ENCODE measurements around the gene PPP1R37.

The PPP1R37 gene

DNA sequence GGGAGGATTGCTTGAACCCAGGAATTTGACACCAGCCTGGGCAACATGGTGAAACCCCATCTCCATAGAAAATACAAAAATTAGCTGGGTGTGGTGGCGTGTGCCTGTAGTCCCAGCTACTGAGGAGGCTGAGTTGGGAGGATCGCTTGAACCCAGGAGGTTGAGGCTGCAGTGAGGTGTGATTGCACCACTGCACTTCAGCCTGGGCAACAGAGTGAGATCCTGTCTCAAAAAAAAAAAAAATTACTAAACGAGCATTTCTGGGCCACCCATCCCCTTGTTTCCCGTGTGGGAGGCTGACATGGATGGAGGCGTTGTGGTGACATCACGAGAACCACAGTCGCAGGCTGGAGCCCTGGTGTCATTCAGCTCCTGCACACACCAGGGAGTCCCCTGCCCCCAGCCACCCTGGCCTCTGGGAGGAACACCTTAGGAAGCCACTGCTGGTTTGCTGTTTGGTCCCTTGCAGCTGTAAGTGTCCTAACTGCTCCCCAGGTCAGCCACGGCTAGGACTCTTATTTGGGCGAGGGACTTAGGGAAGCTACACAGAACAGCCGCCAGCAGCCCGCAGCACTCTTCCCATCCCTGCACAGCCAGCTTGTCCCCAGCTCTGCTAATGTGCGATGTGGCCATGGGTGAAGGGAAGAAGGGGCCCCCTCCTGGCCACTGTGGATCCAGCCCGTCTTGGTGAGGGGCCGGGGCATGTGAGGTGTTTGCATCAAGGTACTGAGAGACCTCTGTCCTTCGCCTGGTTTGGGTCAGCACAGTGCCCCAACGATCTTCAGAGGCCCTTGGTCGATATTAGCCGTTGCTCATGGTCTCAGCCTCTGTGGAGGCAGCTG lies 55.1 kb downstream of the PPP1R37 start:
- TF ChIP-seq, protein P1, sequence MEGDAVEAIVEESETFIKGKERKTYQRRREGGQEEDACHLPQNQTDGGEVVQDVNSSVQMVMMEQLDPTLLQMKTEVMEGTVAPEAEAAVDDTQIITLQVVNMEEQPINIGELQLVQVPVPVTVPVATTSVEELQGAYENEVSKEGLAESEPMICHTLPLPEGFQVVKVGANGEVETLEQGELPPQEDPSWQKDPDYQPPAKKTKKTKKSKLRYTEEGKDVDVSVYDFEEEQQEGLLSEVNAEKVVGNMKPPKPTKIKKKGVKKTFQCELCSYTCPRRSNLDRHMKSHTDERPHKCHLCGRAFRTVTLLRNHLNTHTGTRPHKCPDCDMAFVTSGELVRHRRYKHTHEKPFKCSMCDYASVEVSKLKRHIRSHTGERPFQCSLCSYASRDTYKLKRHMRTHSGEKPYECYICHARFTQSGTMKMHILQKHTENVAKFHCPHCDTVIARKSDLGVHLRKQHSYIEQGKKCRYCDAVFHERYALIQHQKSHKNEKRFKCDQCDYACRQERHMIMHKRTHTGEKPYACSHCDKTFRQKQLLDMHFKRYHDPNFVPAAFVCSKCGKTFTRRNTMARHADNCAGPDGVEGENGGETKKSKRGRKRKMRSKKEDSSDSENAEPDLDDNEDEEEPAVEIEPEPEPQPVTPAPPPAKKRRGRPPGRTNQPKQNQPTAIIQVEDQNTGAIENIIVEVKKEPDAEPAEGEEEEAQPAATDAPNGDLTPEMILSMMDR (IDR thresholded peaks at IDR 0.05; ENCODE audit: insufficient read depth, low read depth, low read length, missing control alignments): no peak
- H3K4me3 ChIP-seq (ENCODE audit: low read length): no peak overlapping the region
- no peak for DNase-seq (ENCODE audit: low read depth)

DNA sequence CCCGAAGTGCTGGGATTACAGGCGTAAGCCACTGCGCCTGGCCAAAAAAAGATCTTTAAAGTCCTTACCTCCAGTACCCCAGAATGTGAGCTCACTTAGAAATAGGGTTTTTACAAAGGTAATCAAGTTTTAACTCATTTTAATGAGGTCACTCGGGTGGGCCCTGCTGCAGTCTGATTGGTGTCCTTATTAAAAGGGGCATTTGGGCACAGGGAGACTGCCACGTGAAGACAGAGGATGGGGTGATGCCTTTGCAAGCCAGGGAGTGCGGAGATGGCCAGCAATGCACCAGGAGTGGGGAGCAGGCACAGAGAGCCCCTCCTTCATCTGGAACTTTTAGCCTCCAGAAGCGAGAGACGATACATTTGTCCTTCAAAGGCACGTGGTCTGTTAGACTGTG lies 56.1 kb downstream of the PPP1R37 start:
- TF ChIP-seq, protein P1 (IDR thresholded peaks at IDR 0.05; ENCODE audit: insufficient read depth, low read depth, low read length, missing control alignments): no peak
- H3K4me3 ChIP-seq (ENCODE audit: low read length): no peak overlapping the region
- DNase-seq (ENCODE audit: low read depth): no peak

DNA sequence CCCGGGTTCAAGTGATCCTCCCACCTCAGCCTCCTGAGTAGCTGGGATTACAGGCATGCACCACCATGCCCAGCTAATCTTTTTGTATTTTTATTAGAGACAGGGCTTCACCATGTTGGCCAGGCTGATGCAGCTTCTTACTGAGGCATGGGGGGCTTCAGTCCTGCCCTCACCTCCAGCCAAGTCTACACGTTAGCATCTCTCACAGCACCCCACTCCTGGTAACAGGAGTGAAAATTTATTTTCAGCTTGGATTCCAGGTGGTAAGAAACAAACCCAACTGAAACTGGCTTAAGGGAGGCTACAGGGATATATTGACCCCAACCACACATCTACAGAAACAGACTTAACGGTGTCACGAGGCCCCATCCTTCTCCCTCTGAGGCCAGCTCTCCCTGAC lies 57.2 kb downstream of the PPP1R37 start:
- no peak overlapping the region for H3K4me3 ChIP-seq (ENCODE audit: low read length)
- TF ChIP-seq, protein P1 (IDR thresholded peaks at IDR 0.05; ENCODE audit: insufficient read depth, low read depth, low read length, missing control alignments): no peak

DNA sequence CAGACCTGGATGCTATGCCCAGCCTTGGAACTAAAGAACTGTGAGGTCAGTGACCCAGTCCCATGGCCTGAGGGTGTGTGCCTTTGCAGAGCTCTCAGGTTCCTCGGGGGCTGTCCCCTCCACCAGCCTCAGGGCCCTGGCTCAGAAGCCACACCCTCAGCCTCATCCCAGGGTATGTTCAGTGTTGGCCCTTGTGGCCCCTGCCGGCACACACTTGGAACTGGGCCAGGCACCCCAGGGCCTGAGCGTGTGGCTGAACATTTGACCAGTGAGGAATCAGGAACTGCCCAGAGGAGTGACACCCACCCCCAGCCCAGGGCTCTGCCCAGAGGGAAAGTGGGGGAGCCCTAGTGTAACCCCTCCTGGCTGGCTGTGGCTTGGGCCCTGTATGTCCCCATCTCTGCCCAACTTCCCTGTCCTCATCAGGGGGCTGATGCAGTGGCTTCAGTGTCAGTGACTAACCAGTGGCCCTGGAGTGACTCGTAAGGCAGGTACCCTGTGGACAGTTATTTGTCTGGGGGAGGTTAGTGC lies 57.8 kb downstream of the PPP1R37 start:
- H3K4me3 ChIP-seq (ENCODE audit: low read length): no peak overlapping the region
- DNase-seq (ENCODE audit: low read depth): no peak
- TF ChIP-seq, protein P1 (IDR thresholded peaks at IDR 0.05; ENCODE audit: insufficient read depth, low read depth, low read length, missing control alignments): no peak

More for the DNA sequence above, 57.2 kb downstream of the PPP1R37 start:
- DNase-seq (ENCODE audit: low read depth): no peak

DNA sequence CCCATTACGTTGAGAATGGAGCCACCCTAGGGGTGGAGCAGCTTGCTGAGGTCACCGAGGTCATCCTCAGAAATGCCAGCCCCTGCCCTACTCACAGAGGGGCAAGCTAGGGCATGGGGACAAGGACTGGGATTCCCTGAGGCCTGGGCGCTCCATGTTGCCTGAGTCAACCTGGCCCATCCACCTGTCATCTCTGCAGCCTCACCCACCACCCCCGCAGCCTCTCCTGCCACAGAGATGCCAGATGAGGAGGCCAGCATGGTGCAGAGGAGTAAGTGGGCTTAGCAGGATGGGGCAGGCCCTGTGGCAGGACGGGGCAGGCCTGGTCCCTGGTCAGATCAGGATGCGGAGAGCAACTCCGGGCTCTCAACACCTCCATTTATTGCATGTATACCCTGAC lies 58.3 kb downstream of the PPP1R37 start:
- TF ChIP-seq, protein P1 (IDR thresholded peaks at IDR 0.05; ENCODE audit: insufficient read depth, low read depth, low read length, missing control alignments): no peak

DNA sequence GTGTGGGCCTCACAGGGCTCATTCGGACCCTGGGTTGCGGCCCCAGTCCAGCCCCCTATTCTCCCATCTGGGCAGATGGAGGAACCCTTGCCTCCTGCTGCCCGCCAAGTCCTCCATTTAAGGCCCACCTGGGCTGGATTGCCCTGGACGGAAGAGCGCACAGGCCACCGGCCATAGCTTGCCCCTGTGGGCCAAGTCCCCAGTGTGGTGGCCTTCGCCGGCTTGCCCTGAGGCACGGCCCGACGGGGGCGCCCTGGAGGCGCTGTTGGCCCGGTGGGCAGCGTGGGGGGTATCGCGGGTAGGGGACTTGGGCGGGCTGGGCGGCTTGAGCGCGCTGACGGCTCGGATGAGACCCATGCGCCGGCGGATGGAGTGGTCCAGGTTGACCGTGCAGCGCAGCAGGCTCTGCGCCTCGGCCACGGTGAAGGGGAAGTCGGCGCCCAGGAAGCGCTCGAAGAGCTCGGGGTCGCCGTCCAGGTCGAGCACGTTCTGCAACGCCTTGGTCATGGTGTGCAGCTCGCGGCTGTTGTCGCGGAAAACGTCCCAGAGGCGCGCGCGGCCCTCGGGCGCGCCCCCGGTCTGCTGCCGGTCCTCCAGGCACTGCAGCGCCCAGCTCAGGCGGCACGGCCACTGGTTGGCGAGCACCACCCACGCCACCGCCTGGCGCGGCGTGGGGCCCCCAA lies 59.0 kb downstream of the PPP1R37 start:
- H3K4me3 ChIP-seq (ENCODE audit: low read length): no peak overlapping the region
- DNase-seq (ENCODE audit: low read depth): no peak
- TF ChIP-seq, protein P1 (IDR thresholded peaks at IDR 0.05; ENCODE audit: insufficient read depth, low read depth, low read length, missing control alignments): no peak

More for the DNA sequence above, 58.3 kb downstream of the PPP1R37 start:
- DNase-seq (ENCODE audit: low read depth): peak; percentile 84
- H3K4me3 ChIP-seq (ENCODE audit: low read length): no peak overlapping the region
